OCI-LY3 (cell line): ENCODE data around the gene CCND3.
A peak's percentile ranks its signal among the peaks of the same experiment; 100 is the strongest.

ENCODE experiments used
- H2AFZ ChIP-seq: fragments of 200-600, 300-600 bp; shearing (Covaris generic); 2 replicates; pipeline ENCODE4 v1.6.0; 2014; ENCODE audit warnings: antibody characterized with exemption, low read depth, low read length
- H3K27ac ChIP-seq: fragments of 200-600, 300-600 bp; sonication (generic); 2 replicates; pipeline ENCODE4 v1.5.1; 2014; ENCODE audit warnings: mild to moderate bottlenecking, low read length, moderate library complexity, mixed read lengths
- H3K27me3 ChIP-seq: fragments of 200-600, 300-600 bp; sonication (generic); 2 replicates; pipeline ENCODE4 v1.6.1; 2014; ENCODE audit warnings: low read depth, low read length, mixed read lengths
- H3K36me3 ChIP-seq: fragments of 200-600, 300-600 bp; sonication (generic); replicated peaks from 2 replicates; pipeline ENCODE3; 2014; ENCODE audit warnings: low read depth, low read length, mixed read lengths
- H3K4me1 ChIP-seq: fragments of 300-600, 200-600 bp; sonication (generic); 2 replicates; pipeline ENCODE4 v1.6.1; 2014; ENCODE audit warnings: low read length, mixed read lengths
- H3K4me2 ChIP-seq: fragments of 200-600, 300-600 bp; sonication (generic); 2 replicates; pipeline ENCODE4 v1.6.1; 2014; ENCODE audit warnings: low read length, mixed read lengths
- H3K4me3 ChIP-seq: fragments of 300-600, 200-600 bp; sonication (generic); 2 replicates; pipeline ENCODE4 v1.5.1; 2014; ENCODE audit warnings: antibody characterized with exemption, mild to moderate bottlenecking, low read length, moderate library complexity
- H3K79me2 ChIP-seq: fragments of 300-600, 200-600 bp; shearing (Covaris generic); 2 replicates; pipeline ENCODE4 v1.6.1; 2014; ENCODE audit warnings: mild to moderate bottlenecking, low read length, mixed read lengths
- H3K9ac ChIP-seq: fragments of 300-600, 200-600 bp; shearing (Covaris generic); 2 replicates; pipeline ENCODE4 v1.6.0; 2014; ENCODE audit warnings: mild to moderate bottlenecking, low read length, moderate library complexity
- H3K9me3 ChIP-seq: fragments of 200-600, 300-600 bp; shearing (Covaris generic); 2 replicates; pipeline ENCODE4 v1.6.1; 2014; ENCODE audit warnings: low read length, mixed read lengths; ENCODE audit not compliant: insufficient read depth
- H4K20me1 ChIP-seq: fragments of 200-600, 300-600 bp; sonication (generic); 2 replicates; pipeline ENCODE4 v1.6.1; 2016; ENCODE audit warnings: low read length, mixed read lengths; ENCODE audit not compliant: insufficient read depth
- EZH2phosphoT487 ChIP-seq: fragments of 200-600 bp; shearing (Covaris generic); IDR thresholded peaks from 2 replicates; pipeline ENCODE4 v1.6.1; 2018; ENCODE audit warnings: antibody characterized with exemption, mixed run types, low read depth
- TF ChIP-seq, protein P1 (sequence below): fragments of 200-600, 300-600 bp; sonication (generic); IDR thresholded peaks from 2 replicates; pipeline ENCODE4 v1.5.1; 2014; ENCODE audit warnings: antibody characterized with exemption, low read length, low read depth

Gene CCND3

DNA sequence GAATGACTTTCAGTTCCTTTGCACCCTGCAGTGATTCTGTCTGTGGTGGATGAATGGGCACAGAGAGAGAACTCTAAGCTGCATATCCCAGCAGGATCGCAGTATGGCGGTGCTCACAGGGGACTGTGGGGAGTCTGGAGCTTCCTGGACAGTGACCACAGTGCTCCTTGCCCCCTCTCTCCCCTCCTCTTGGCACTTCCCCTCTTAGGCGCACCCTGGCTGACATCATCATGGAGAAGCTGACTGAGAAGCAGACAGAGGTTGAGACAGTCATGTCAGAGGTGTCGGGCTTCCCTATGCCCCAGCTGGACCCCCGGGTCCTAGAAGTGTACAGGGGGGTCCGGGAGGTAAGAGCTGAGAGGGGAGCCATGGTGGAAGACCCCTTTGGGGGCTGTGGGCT is 11.7 kb downstream of the CCND3 start:
- Histone ChIP-seq H3K4me3 (no peak overlapping the region), H3K4me2 (no peak overlapping the region), H3K79me2 (peaks cover 39% of the 10 kb centered on the region), H3K27me3 (no peaks in the 10 kb centered on the region), H3K9ac (no peak overlapping the region), H3K36me3 (peaks cover 71% of the 10 kb centered on the region), H4K20me1 (peaks cover 13% of the 10 kb centered on the region; the same call in 1 of the 2 replicates), H3K9me3 (no peaks in the 10 kb centered on the region), H3K27ac (no peak overlapping the region), H3K4me1 (no peaks in the 10 kb centered on the region), H2AFZ (no peak overlapping the region)
- no peak for TF ChIP-seq EZH2phosphoT487
- TF ChIP-seq, protein P1, sequence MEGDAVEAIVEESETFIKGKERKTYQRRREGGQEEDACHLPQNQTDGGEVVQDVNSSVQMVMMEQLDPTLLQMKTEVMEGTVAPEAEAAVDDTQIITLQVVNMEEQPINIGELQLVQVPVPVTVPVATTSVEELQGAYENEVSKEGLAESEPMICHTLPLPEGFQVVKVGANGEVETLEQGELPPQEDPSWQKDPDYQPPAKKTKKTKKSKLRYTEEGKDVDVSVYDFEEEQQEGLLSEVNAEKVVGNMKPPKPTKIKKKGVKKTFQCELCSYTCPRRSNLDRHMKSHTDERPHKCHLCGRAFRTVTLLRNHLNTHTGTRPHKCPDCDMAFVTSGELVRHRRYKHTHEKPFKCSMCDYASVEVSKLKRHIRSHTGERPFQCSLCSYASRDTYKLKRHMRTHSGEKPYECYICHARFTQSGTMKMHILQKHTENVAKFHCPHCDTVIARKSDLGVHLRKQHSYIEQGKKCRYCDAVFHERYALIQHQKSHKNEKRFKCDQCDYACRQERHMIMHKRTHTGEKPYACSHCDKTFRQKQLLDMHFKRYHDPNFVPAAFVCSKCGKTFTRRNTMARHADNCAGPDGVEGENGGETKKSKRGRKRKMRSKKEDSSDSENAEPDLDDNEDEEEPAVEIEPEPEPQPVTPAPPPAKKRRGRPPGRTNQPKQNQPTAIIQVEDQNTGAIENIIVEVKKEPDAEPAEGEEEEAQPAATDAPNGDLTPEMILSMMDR = no peak

DNA sequence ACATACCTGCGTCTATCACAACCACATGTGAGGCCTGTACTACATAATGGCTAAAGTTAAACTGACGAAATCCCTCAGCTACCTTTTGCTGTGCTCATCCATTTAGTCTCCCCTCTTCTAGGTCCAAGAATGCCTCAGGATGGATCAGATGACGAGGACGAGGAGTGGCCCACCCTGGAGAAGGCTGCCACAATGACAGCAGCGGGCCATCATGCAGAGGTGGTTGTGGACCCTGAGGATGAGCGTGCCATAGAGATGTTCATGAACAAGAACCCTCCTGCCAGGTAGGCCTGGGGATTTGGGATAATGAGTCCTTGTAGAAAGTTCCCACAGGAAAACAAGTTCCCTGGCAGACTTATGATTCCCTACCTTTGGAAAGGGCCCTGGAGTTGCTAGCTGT is 14.4 kb downstream of the CCND3 start:
- H2AFZ ChIP-seq = no peak overlapping the region

DNA sequence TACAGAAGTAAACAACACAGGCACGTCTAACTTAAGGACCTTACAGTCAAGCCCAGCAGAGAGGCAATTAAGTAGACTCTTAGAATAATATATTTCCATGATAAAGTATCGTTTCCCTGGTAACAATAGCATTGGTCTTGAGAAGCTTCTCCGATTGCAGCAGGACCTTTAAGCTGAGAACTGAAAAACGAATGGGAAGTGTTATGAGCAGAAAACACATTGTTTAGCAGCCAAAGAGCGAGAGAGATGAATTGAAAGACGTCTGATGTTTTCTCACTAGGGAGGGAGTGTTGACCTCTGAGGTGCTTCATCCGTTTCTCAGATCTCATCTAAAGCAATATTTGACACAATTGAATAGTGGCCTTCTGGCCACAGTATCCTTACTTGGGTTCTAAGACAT is 19.5 kb downstream of the CCND3 start:
- H3K4me2 ChIP-seq = peak overlapping the region; percentile 90
- no peak overlapping the region for H2AFZ ChIP-seq
- peaks cover 1% of the 10 kb centered on the region; the same call in 1 of the 2 replicates for H4K20me1 ChIP-seq
- H3K79me2 ChIP-seq = peaks cover 83% of the 10 kb centered on the region
- no peaks in the 10 kb centered on the region for H3K27me3 ChIP-seq
- peak overlapping the region; percentile 76; the same call in 1 of the 2 replicates for H3K27ac ChIP-seq
- H3K36me3 ChIP-seq = peaks cover 20% of the 10 kb centered on the region
- TF ChIP-seq, protein P1 = no peak
- no peak for TF ChIP-seq EZH2phosphoT487
- peaks cover 28% of the 10 kb centered on the region for H3K4me1 ChIP-seq
- H3K9me3 ChIP-seq = no peaks in the 10 kb centered on the region
- H3K4me3 ChIP-seq = peak overlapping the region; percentile 88
- H3K9ac ChIP-seq = peak overlapping the region; percentile 87

More for the DNA sequence above, 14.4 kb downstream of the CCND3 start:
- no peaks in the 10 kb centered on the region for H3K27me3 ChIP-seq
- H3K9ac ChIP-seq = no peak overlapping the region
- no peak overlapping the region for H3K4me2 ChIP-seq
- H3K4me3 ChIP-seq = no peak overlapping the region
- H4K20me1 ChIP-seq = peaks cover 13% of the 10 kb centered on the region; the same call in 1 of the 2 replicates
- no peak overlapping the region for H3K27ac ChIP-seq
- H3K79me2 ChIP-seq = peaks cover 60% of the 10 kb centered on the region
- TF ChIP-seq, protein P1 = no peak
- no peak for TF ChIP-seq EZH2phosphoT487
- H3K9me3 ChIP-seq = no peaks in the 10 kb centered on the region
- peaks cover 12% of the 10 kb centered on the region for H3K4me1 ChIP-seq
- H3K36me3 ChIP-seq = peaks cover 65% of the 10 kb centered on the region

DNA sequence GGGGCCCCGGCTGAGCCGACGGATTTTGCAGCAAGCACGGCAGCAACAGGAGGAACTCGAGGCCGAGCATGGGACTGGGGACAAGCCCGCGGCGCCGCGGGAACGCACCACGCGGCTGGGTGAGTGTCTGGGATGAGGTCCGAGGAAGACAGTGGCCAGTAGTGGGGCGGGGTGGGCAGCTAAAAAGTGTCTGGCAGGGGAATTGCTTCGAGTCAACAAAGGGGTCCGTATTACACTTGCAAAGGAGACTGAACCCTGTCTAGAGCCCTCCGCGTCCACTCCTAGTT is 20.0 kb downstream of the CCND3 start:
- H3K27ac ChIP-seq = peak overlapping the region; percentile 76
- H3K9ac ChIP-seq = peak overlapping the region; percentile 87
- TF ChIP-seq, protein P1 = no peak
- TF ChIP-seq EZH2phosphoT487 = no peak
- H3K9me3 ChIP-seq = no peaks in the 10 kb centered on the region
- peaks cover 28% of the 10 kb centered on the region for H3K4me1 ChIP-seq
- peak overlapping the region; percentile 88 for H3K4me3 ChIP-seq
- peak overlapping the region; percentile 90 for H3K4me2 ChIP-seq
- peaks cover 19% of the 10 kb centered on the region for H3K36me3 ChIP-seq
- H4K20me1 ChIP-seq = no peaks in the 10 kb centered on the region
- H3K27me3 ChIP-seq = no peaks in the 10 kb centered on the region
- H2AFZ ChIP-seq = peak overlapping the region; percentile 99; the same call in 1 of the 2 replicates
- peaks cover 78% of the 10 kb centered on the region for H3K79me2 ChIP-seq
